WTC11 (cell line): ENCODE measurements around the gene EDAR. TPM values are rescaled to one million over a fixed set of nuclear protein-coding genes. Genes with fewer than 3 reads are reported as not detected.

Source experiments
- ATAC-seq: fragments of 200-7000 bp; cut with Tn5 transposase; 2 replicates; pipeline ENCODE4 v1.10.0; 2021; ENCODE audit warnings: mild to moderate bottlenecking, moderate library complexity
- CTCF ChIA-PET: fragments of 300-600 bp; sonication (Branson Sonifier 250); formaldehyde crosslinking; loops from one replicate; lab custom pipeline; 2021; ENCODE audit warnings: antibody characterized with exemption; lab: Charles Lee
- POLR2A ChIA-PET: fragments of 350-600 bp; sonication (Branson Sonifier 250); formaldehyde crosslinking; loops from one replicate; lab custom pipeline; 2021; ENCODE audit warnings: antibody characterized with exemption; lab: Charles Lee
- DNase-seq: peaks from one replicate; pipeline ENCODE4 v3.0.0; 2021; ENCODE audit warnings: low spot score
- H3K27ac Mint-ChIP-seq: 2 replicates; pipeline ENCODE4 v1.8.0; 2021; ENCODE audit warnings: mixed read lengths
- H3K27me3 Mint-ChIP-seq: 2 replicates; pipeline ENCODE4 v1.8.0; 2021; ENCODE audit warnings: low read depth, mild to moderate bottlenecking, moderate library complexity, mixed read lengths
- H3K36me3 Mint-ChIP-seq: 2 replicates; pipeline ENCODE4 v1.8.0; 2021; ENCODE audit warnings: mixed read lengths
- H3K4me1 Mint-ChIP-seq: 2 replicates; pipeline ENCODE4 v1.8.0; 2022; ENCODE audit warnings: mixed read lengths
- H3K4me3 Mint-ChIP-seq: 2 replicates; pipeline ENCODE4 v1.8.0; 2021; ENCODE audit warnings: mild to moderate bottlenecking, moderate library complexity, mixed read lengths
- H3K9me3 Mint-ChIP-seq: 2 replicates; pipeline ENCODE4 v1.8.0; 2021; ENCODE audit warnings: mixed read lengths
- ATF1 ChIP-seq: sonication (generic); formaldehyde crosslinking; IDR thresholded peaks from 2 replicates; pipeline ENCODE4 v1.8.1; 2023; ENCODE audit warnings: mild to moderate bottlenecking, moderate library complexity, missing genetic modification reagents
- CREM ChIP-seq: sonication (generic); formaldehyde crosslinking; IDR thresholded peaks from 2 replicates; pipeline ENCODE4 v1.8.1; 2022; ENCODE audit warnings: mild to moderate bottlenecking, missing genetic modification reagents, moderate library complexity
- GABPB1 ChIP-seq: sonication (generic); formaldehyde crosslinking; IDR thresholded peaks from 2 replicates; pipeline ENCODE4 v1.8.1; 2023; ENCODE audit warnings: mild to moderate bottlenecking, missing genetic modification reagents
- GRHL2 ChIP-seq: fragments of 250-450 bp; sonication (Bioruptor Pico); IDR thresholded peaks from 2 replicates; pipeline ENCODE4 v1.8.0; 2022; ENCODE audit warnings: mild to moderate bottlenecking, moderate library complexity; ENCODE audit not compliant: insufficient replicate concordance, severe bottlenecking
- GTF2I ChIP-seq: fragments of 250-450 bp; sonication (Bioruptor Pico); conservative IDR thresholded peaks from 2 replicates; pipeline ENCODE4 v1.4.0; 2021; ENCODE audit warnings: mild to moderate bottlenecking
- JUN ChIP-seq: sonication (generic); formaldehyde crosslinking; IDR thresholded peaks from 2 replicates; pipeline ENCODE4 v1.8.0; 2023; ENCODE audit warnings: mild to moderate bottlenecking, missing genetic modification reagents
- KAT7 ChIP-seq: sonication (generic); formaldehyde crosslinking; IDR thresholded peaks from 2 replicates; pipeline ENCODE4 v1.8.1; 2023; ENCODE audit warnings: missing genetic modification reagents, mild to moderate bottlenecking, borderline replicate concordance
- NFATC4 ChIP-seq: fragments of 250-450 bp; sonication (Bioruptor Pico); IDR thresholded peaks from 2 replicates; pipeline ENCODE4 v1.9.0; 2021; ENCODE audit warnings: mild to moderate bottlenecking
- NR1H2 ChIP-seq: sonication (generic); formaldehyde crosslinking; IDR thresholded peaks from 2 replicates; pipeline ENCODE4 v1.9.0; 2021; ENCODE audit warnings: mild to moderate bottlenecking, moderate library complexity, missing genetic modification reagents
- NR3C1 ChIP-seq: sonication (generic); formaldehyde crosslinking; conservative IDR thresholded peaks from 2 replicates; pipeline ENCODE4 v1.8.1; 2023; ENCODE audit warnings: low read depth, mild to moderate bottlenecking, missing genetic modification reagents
- PRRX2 ChIP-seq: fragments of 250-450 bp; sonication (Bioruptor Pico); IDR thresholded peaks from 2 replicates; pipeline ENCODE4 v1.8.0; 2021; ENCODE audit warnings: mild to moderate bottlenecking
- RORB ChIP-seq: fragments of 250-450 bp; sonication (Bioruptor Pico); IDR thresholded peaks from 2 replicates; pipeline ENCODE4 v1.9.0; 2021; ENCODE audit warnings: mild to moderate bottlenecking
- SMAD3 ChIP-seq: sonication (generic); formaldehyde crosslinking; IDR thresholded peaks from 2 replicates; pipeline ENCODE4 v1.8.0; 2022; ENCODE audit warnings: missing genetic modification reagents, mild to moderate bottlenecking, borderline replicate concordance
- TEAD4 ChIP-seq: sonication (generic); formaldehyde crosslinking; IDR thresholded peaks from 2 replicates; pipeline ENCODE4 v1.8.0; 2022; ENCODE audit warnings: mild to moderate bottlenecking, missing genetic modification reagents
- ZBTB21 ChIP-seq: sonication (generic); formaldehyde crosslinking; IDR thresholded peaks from 2 replicates; pipeline ENCODE4 v1.8.1; 2023; ENCODE audit warnings: mild to moderate bottlenecking, missing genetic modification reagents, borderline replicate concordance
- ZNF219 ChIP-seq: sonication (generic); formaldehyde crosslinking; IDR thresholded peaks from 2 replicates; pipeline ENCODE4 v1.8.0; 2023; ENCODE audit warnings: missing genetic modification reagents, mild to moderate bottlenecking, borderline replicate concordance
- ZNF423 ChIP-seq: fragments of 250-450 bp; sonication (Bioruptor Pico); IDR thresholded peaks from 2 replicates; pipeline ENCODE4 v2.1.2; 2022; ENCODE audit warnings: mild to moderate bottlenecking, moderate library complexity
- total RNA-seq: library from RNA; stranded (reverse); gene quantifications from 3 replicates; pipeline ENCODE4 v1.2.3, GENCODE V29; 2021
- TF ChIP-seq, protein P1 (sequence below): sonication (generic); formaldehyde crosslinking; conservative IDR thresholded peaks from 2 replicates; pipeline ENCODE4 v1.8.1; 2022; ENCODE audit warnings: mild to moderate bottlenecking, missing genetic modification reagents
- TF ChIP-seq, protein P2 (sequence below): sonication (generic); formaldehyde crosslinking; IDR thresholded peaks from 2 replicates; pipeline ENCODE4 v1.8.0; 2022; ENCODE audit warnings: mild to moderate bottlenecking, missing genetic modification reagents
- TF ChIP-seq, protein P3 (sequence below): fragments of 250-450 bp; sonication (Bioruptor Pico); IDR thresholded peaks from 2 replicates; pipeline ENCODE4 v1.8.0; 2021; ENCODE audit warnings: mild to moderate bottlenecking
- TF ChIP-seq, protein P4 (sequence below): fragments of 200-600 bp; IDR thresholded peaks from 2 replicates; pipeline ENCODE4 v1.8.0; 2022; ENCODE audit warnings: antibody characterized with exemption
- TF ChIP-seq, protein P5 (sequence below): sonication (generic); formaldehyde crosslinking; IDR thresholded peaks from 2 replicates; pipeline ENCODE4 v1.8.1; 2023; ENCODE audit warnings: mild to moderate bottlenecking, missing genetic modification reagents
- TF ChIP-seq, protein P6 (sequence below): fragments of 250-450 bp; sonication (Bioruptor Pico); IDR thresholded peaks from 2 replicates; pipeline ENCODE4 v1.9.0; 2021; ENCODE audit warnings: mild to moderate bottlenecking

Gene EDAR
- total RNA-seq, 1 experiment from 2014 or later: not detected

DNA sequence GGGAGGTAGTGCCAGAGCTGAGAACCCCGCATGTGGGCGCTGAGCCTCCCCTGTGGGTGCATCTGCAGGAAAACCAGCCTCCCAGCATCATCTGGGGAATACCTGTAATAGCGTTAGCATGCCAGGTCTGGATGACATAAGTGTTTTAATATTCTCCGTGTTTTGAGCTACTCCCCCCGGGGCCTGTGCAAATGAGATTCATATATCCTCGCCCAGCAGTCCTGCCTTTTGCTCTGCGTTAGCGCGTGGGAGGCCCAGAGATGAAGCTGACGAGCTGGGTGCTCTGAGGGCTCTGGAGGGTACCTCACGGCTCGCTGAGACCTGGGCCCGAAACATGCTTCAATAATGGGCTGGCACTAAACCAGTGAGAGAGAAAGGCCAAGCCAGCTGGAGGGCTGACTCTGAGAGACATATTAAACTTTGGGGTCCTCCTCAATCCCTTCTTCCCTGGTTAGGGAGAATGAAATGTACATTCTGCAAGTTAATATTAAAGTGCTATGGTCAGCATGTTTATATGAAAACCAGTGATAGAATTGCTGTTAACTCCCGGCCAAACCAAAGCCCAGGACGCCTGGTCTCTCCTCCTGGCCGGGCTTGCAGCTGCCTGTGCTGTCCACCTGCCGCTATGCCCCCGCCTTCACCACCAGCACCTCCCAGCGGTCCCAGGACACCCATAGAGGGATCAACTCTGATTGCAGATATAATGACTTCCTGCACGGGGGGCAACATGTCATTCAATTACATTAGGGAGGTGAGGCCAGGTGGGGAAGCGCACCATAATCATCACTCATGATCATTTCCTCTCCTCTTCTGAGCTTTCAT lies 77.0 kb downstream of the EDAR start:
- CTCF ChIA-PET: no interaction called here
- no peak overlapping the region for H3K4me3 Mint-ChIP-seq
- TF ChIP-seq NR1H2: no peak
- no peak for TF ChIP-seq JUN (CRISPR knock-in tag)
- TF ChIP-seq, protein P1, sequence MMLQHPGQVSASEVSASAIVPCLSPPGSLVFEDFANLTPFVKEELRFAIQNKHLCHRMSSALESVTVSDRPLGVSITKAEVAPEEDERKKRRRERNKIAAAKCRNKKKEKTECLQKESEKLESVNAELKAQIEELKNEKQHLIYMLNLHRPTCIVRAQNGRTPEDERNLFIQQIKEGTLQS (CRISPR knock-in tag): no peak
- no peak for TF ChIP-seq TEAD4 (CRISPR knock-in tag)
- no peak for TF ChIP-seq GRHL2 (CRISPR knock-in tag)
- TF ChIP-seq KAT7 (CRISPR knock-in tag): no peak
- TF ChIP-seq, protein P2, sequence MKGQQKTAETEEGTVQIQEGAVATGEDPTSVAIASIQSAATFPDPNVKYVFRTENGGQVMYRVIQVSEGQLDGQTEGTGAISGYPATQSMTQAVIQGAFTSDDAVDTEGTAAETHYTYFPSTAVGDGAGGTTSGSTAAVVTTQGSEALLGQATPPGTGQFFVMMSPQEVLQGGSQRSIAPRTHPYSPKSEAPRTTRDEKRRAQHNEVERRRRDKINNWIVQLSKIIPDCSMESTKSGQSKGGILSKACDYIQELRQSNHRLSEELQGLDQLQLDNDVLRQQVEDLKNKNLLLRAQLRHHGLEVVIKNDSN (CRISPR knock-in tag): no peak
- TF ChIP-seq PRRX2 (CRISPR knock-in tag): no peak
- TF ChIP-seq ZBTB21: no peak
- no peak for TF ChIP-seq SMAD3 (CRISPR knock-in tag)
- TF ChIP-seq, all 79 proteins: peak for 0
- Mint-ChIP-seq H3K36me3 (no peaks in the 10 kb centered on the region), H3K4me1 (no peaks in the 10 kb centered on the region), H3K27me3 (no peaks in the 10 kb centered on the region; the same call in 1 of the 2 replicates), H3K9me3 (no peaks in the 10 kb centered on the region), H3K27ac (no peak overlapping the region)
- ATAC-seq (no peak), DNase-seq (no peak)
- POLR2A ChIA-PET: no interaction called here

DNA sequence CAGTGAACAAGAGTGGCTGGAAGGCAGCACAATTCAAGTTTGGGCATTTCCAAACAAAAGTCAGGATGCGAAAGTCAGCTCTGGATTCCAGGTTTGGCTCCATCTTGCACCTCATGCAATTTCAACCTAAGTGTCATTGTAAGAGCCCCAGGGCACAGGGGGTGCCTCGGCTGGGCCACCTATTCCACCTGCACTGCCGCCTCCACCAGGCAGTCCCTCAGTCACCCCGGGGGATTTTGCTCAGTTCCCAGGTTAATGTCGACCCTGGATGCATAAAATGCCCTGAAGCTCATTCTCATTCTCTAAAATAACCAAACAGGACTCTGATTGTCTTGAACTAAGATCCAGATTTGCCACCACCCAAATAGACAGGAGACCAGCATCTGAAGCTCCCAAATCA lies 77.6 kb downstream of the EDAR start:
- Mint-ChIP-seq H3K4me1 (no peaks in the 10 kb centered on the region), H3K36me3 (no peaks in the 10 kb centered on the region), H3K9me3 (no peaks in the 10 kb centered on the region), H3K4me3 (no peak overlapping the region), H3K27ac (no peak overlapping the region), H3K27me3 (no peaks in the 10 kb centered on the region; the same call in 1 of the 2 replicates)
- ChIA-PET CTCF (no interaction called here), POLR2A (no interaction called here)
- TF ChIP-seq NFATC4 (CRISPR knock-in tag): no peak
- TF ChIP-seq ZNF423 (CRISPR knock-in tag): no peak
- TF ChIP-seq, protein P3, sequence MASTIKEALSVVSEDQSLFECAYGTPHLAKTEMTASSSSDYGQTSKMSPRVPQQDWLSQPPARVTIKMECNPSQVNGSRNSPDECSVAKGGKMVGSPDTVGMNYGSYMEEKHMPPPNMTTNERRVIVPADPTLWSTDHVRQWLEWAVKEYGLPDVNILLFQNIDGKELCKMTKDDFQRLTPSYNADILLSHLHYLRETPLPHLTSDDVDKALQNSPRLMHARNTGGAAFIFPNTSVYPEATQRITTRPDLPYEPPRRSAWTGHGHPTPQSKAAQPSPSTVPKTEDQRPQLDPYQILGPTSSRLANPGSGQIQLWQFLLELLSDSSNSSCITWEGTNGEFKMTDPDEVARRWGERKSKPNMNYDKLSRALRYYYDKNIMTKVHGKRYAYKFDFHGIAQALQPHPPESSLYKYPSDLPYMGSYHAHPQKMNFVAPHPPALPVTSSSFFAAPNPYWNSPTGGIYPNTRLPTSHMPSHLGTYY: no peak
- TF ChIP-seq, protein P4, sequence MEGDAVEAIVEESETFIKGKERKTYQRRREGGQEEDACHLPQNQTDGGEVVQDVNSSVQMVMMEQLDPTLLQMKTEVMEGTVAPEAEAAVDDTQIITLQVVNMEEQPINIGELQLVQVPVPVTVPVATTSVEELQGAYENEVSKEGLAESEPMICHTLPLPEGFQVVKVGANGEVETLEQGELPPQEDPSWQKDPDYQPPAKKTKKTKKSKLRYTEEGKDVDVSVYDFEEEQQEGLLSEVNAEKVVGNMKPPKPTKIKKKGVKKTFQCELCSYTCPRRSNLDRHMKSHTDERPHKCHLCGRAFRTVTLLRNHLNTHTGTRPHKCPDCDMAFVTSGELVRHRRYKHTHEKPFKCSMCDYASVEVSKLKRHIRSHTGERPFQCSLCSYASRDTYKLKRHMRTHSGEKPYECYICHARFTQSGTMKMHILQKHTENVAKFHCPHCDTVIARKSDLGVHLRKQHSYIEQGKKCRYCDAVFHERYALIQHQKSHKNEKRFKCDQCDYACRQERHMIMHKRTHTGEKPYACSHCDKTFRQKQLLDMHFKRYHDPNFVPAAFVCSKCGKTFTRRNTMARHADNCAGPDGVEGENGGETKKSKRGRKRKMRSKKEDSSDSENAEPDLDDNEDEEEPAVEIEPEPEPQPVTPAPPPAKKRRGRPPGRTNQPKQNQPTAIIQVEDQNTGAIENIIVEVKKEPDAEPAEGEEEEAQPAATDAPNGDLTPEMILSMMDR: no peak
- no peak for TF ChIP-seq GABPB1 (CRISPR knock-in tag)
- TF ChIP-seq CREM (CRISPR knock-in tag): no peak
- TF ChIP-seq NR1H2: no peak
- no peak for TF ChIP-seq KAT7 (CRISPR knock-in tag)
- TF ChIP-seq ZNF219: no peak
- TF ChIP-seq, protein P5, sequence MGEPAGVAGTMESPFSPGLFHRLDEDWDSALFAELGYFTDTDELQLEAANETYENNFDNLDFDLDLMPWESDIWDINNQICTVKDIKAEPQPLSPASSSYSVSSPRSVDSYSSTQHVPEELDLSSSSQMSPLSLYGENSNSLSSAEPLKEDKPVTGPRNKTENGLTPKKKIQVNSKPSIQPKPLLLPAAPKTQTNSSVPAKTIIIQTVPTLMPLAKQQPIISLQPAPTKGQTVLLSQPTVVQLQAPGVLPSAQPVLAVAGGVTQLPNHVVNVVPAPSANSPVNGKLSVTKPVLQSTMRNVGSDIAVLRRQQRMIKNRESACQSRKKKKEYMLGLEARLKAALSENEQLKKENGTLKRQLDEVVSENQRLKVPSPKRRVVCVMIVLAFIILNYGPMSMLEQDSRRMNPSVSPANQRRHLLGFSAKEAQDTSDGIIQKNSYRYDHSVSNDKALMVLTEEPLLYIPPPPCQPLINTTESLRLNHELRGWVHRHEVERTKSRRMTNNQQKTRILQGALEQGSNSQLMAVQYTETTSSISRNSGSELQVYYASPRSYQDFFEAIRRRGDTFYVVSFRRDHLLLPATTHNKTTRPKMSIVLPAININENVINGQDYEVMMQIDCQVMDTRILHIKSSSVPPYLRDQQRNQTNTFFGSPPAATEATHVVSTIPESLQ (CRISPR knock-in tag): no peak
- no peak for TF ChIP-seq GTF2I
- no peak for TF ChIP-seq NR3C1 (CRISPR knock-in tag)
- TF ChIP-seq, protein P6, sequence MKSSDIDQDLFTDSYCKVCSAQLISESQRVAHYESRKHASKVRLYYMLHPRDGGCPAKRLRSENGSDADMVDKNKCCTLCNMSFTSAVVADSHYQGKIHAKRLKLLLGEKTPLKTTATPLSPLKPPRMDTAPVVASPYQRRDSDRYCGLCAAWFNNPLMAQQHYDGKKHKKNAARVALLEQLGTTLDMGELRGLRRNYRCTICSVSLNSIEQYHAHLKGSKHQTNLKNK: no peak
- TF ChIP-seq RORB (CRISPR knock-in tag): no peak
- TF ChIP-seq TEAD4 (CRISPR knock-in tag): no peak
- TF ChIP-seq ATF1 (CRISPR knock-in tag): no peak
- no peak for ATAC-seq
- no peak for DNase-seq
